Calu3 (cell line): ENCODE measurements around the gene KEL. TPM values are rescaled to one million over a fixed set of nuclear protein-coding genes. Genes with fewer than 3 reads are reported as not detected.

Source experiments
- BruUV-seq: library from RNA; stranded (reverse); fragments of 400-500 nt; replicated peaks from 2 replicates; lab custom pipeline; 2021; lab: Mats Ljungman, UMichigan
- CTCF ChIA-PET: fragments of 300-600 bp; sonication (Branson Sonifier 250); formaldehyde crosslinking; loops from one replicate; lab custom pipeline; 2022; ENCODE audit warnings: antibody characterized with exemption; lab: Charles Lee
- DNase-seq: peaks from one replicate; pipeline ENCODE4 v3.0.0; 2022
- H3K27ac Mint-ChIP-seq: one replicate; pipeline ENCODE4 v1.8.0; 2022; ENCODE audit warnings: mixed read lengths; ENCODE audit not compliant: unreplicated experiment
- H3K27me3 Mint-ChIP-seq: one replicate; pipeline ENCODE4 v1.8.0; 2022; ENCODE audit warnings: mixed read lengths; ENCODE audit not compliant: unreplicated experiment
- H3K36me3 Mint-ChIP-seq: one replicate; pipeline ENCODE4 v1.8.0; 2022; ENCODE audit warnings: mild to moderate bottlenecking, moderate library complexity, mixed read lengths; ENCODE audit not compliant: insufficient read depth, unreplicated experiment
- H3K4me1 Mint-ChIP-seq: one replicate; pipeline ENCODE4 v1.8.0; 2022; ENCODE audit warnings: mild to moderate bottlenecking, low read depth, mixed read lengths; ENCODE audit not compliant: unreplicated experiment
- H3K4me3 Mint-ChIP-seq: one replicate; pipeline ENCODE4 v1.8.0; 2022; ENCODE audit warnings: mild to moderate bottlenecking, low read depth, moderate library complexity, mixed read lengths; ENCODE audit not compliant: unreplicated experiment
- H3K9me3 Mint-ChIP-seq: one replicate; pipeline ENCODE4 v1.8.0; 2022; ENCODE audit warnings: low read depth, mixed read lengths; ENCODE audit not compliant: unreplicated experiment
- intact Hi-C: fragments of 100-400 bp; cut with micrococcal nuclease; formaldehyde crosslinking; loops from one replicate; pipeline ENCODE4 v1.10.0; 2022; ENCODE audit not compliant: unreplicated experiment
- total RNA-seq: library from RNA; stranded (reverse); gene quantifications from 2 replicates; pipeline ENCODE4 v1.2.3, GENCODE V29; 2022
- TF ChIP-seq, protein P1 (sequence below): fragments of 200-600 bp; IDR thresholded peaks from one replicate; pipeline ENCODE4 v1.8.0; 2022; ENCODE audit warnings: antibody characterized with exemption; ENCODE audit not compliant: unreplicated experiment

Gene KEL
- total RNA-seq, 1 experiment from 2014 or later, result not detected

- Mint-ChIP-seq H3K27me3 (peaks cover 63% of the 10 kb centered on the region), H3K36me3 (no peaks in the 10 kb centered on the region), H3K27ac (no peak overlapping the region), H3K9me3 (no peaks in the 10 kb centered on the region), H3K4me1 (peaks cover 8% of the 10 kb centered on the region), H3K4me3 (no peak overlapping the region)
- no peak for DNase-seq
- TF ChIP-seq, protein P1, sequence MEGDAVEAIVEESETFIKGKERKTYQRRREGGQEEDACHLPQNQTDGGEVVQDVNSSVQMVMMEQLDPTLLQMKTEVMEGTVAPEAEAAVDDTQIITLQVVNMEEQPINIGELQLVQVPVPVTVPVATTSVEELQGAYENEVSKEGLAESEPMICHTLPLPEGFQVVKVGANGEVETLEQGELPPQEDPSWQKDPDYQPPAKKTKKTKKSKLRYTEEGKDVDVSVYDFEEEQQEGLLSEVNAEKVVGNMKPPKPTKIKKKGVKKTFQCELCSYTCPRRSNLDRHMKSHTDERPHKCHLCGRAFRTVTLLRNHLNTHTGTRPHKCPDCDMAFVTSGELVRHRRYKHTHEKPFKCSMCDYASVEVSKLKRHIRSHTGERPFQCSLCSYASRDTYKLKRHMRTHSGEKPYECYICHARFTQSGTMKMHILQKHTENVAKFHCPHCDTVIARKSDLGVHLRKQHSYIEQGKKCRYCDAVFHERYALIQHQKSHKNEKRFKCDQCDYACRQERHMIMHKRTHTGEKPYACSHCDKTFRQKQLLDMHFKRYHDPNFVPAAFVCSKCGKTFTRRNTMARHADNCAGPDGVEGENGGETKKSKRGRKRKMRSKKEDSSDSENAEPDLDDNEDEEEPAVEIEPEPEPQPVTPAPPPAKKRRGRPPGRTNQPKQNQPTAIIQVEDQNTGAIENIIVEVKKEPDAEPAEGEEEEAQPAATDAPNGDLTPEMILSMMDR, result no peak
- intact Hi-C loops, result no loop called here
- CTCF ChIA-PET, result no interaction called here
- no TSS peak for BruUV-seq
Measured at GRCh38 chr7:142892951-142893350, 69.2 kb downstream of the KEL start.

DNA sequence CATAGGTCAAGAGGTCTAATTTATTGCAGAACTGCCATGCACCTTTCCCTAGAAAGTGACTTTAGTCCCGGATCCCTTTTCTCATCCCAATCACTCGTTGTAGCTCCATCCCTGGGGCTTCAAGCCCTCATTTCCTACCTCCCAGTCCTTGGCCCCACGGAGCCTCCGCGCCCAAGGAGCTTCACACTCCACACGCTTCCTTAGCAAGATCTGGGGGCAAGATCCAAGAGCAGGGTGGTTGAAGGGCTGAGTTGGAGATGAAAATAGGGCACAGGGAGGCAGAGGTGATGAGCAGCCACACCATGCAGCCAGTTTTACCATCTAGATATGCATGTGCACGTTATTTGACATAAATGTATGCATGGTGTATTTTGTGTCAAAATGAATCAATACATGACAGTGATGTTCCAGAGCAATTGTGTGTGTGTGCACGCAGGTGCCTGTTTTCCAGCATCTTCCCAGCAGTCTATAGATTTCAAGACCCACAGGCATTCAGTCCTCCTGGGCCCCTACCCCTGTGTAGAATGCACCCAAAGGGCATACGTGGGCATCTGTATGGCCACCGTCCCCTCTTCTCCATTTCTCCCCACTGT lies 70.6 kb downstream of the KEL start:
- Mint-ChIP-seq H3K27me3 (peaks cover 74% of the 10 kb centered on the region), H3K9me3 (no peaks in the 10 kb centered on the region), H3K36me3 (no peaks in the 10 kb centered on the region), H3K4me1 (peaks cover 16% of the 10 kb centered on the region), H3K4me3 (no peak overlapping the region), H3K27ac (no peak overlapping the region)
- no peak for DNase-seq
- TF ChIP-seq, protein P1, result no peak
- BruUV-seq, result no TSS peak
- CTCF ChIA-PET, result no interaction called here
- intact Hi-C loops, result no loop called here

Other genes starting within 250 kb of the KEL start
- gene PRSS1, start 212.9 kb downstream of the KEL start, total RNA-seq, result 12.4 and 16.8 TPM in 2 replicates
- gene PRSS2, start 191.4 kb downstream of the KEL start, total RNA-seq, result 0.64 TPM in 1 of 2 replicates, not detected in the other
- 3.0 and 3.1 TPM in 2 replicates for gene EPHB6, start 107.3 kb downstream of the KEL start, total RNA-seq
- 1.7 TPM in 2 replicates for gene TRPV6, start 76.6 kb downstream of the KEL start, total RNA-seq
- not detected in 2 replicates for gene TRPV5, start 28.6 kb downstream of the KEL start, total RNA-seq
- not detected in 2 replicates for gene LLCFC1, start 22.9 kb downstream of the KEL start, total RNA-seq
- not detected in 2 replicates for gene OR9A2, start 64.8 kb upstream of the KEL start, total RNA-seq
- not detected in 2 replicates for gene OR6V1, start 90.0 kb upstream of the KEL start, total RNA-seq
- not detected in 2 replicates for gene PIP, start 169.7 kb upstream of the KEL start, total RNA-seq
- not detected in 2 replicates for gene TAS2R39, start 221.1 kb upstream of the KEL start, total RNA-seq